ENCODE results near the gene AP1AR.
A peak's percentile ranks its signal among the peaks of the same experiment; 100 is the strongest.

DNA sequence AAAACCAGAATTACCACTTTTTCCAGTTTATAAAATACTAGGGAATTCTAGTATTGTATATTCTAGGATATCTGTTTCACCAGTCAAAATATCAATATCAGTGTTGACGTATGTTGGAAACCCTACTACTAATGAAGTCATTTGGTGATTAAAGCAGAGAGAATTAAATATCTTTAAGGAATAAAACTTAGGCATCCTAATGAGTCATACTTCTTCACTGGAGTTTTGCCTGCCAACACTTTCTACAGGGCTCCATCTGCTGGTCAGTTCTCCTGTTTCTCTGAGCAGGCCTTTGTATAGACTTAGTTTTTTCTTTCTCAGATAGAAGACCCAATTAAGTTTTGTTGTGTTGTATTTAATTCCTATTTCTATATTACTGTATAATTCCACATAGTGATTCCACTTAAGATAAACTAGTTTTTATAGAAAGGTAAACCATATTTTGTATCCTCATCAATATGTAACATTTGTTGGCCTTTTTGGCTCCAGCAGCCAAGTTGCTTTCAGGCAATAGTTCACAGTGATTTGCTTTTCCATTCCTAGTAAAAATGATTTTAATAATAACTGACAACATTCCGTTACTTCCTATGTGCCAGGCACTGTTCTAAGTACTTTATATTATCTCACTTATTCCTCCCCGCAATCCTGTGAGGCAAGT lies 3.5 kb downstream of the AP1AR start:
- TF ChIP-seq, protein P1, sequence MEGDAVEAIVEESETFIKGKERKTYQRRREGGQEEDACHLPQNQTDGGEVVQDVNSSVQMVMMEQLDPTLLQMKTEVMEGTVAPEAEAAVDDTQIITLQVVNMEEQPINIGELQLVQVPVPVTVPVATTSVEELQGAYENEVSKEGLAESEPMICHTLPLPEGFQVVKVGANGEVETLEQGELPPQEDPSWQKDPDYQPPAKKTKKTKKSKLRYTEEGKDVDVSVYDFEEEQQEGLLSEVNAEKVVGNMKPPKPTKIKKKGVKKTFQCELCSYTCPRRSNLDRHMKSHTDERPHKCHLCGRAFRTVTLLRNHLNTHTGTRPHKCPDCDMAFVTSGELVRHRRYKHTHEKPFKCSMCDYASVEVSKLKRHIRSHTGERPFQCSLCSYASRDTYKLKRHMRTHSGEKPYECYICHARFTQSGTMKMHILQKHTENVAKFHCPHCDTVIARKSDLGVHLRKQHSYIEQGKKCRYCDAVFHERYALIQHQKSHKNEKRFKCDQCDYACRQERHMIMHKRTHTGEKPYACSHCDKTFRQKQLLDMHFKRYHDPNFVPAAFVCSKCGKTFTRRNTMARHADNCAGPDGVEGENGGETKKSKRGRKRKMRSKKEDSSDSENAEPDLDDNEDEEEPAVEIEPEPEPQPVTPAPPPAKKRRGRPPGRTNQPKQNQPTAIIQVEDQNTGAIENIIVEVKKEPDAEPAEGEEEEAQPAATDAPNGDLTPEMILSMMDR (conservative IDR thresholded peaks at IDR 0.05): peak; percentile 90
- no peak for TF ChIP-seq EZH2 (IDR thresholded peaks at IDR 0.05; ENCODE audit: low read depth)

All from PC-9 (cell line).